Fibroblast of lung (primary cell): ENCODE measurements around the gene VANGL2.

ENCODE experiments used
- CTCF ChIP-seq, 2 donors: IDR thresholded peaks in 1 of 2; conservative IDR thresholded peaks in 1 of 2; 1 replicate in 1 of 2; 2 replicates in 1 of 2; pipeline ENCODE4 v1.5.1; 2011 to 2012; ENCODE audit warnings: low read length in 2 of 2, control low read depth in 1 of 2, inconsistent platforms in 1 of 2, low read depth in 1 of 2, mild to moderate bottlenecking in 1 of 2
- EZH2 ChIP-seq: IDR thresholded peaks from 2 replicates; pipeline ENCODE4 v1.5.1; 2012; ENCODE audit warnings: low read length, control low read depth, mild to moderate bottlenecking; ENCODE audit errors: missing control alignments

GRCh38 chr1:160410406-160411005 is 10.1 kb downstream of the VANGL2 start:
- no peak for TF ChIP-seq EZH2
- TF ChIP-seq CTCF (conservative IDR thresholded peaks at IDR 0.05 in 1 of 2, IDR thresholded peaks at IDR 0.05 in 1 of 2; ENCODE audit: low read depth in 1 of 2, low read length in 2 of 2), result no peak
